NCI-H1105 treated with DMSO at 0.1 percent for 48 hours (cell line): ENCODE data around the gene CARF.
A peak's percentile ranks its signal among the peaks of the same experiment; 100 is the strongest.
"Not testable (repeated sequence)": the region's sequence is repeated elsewhere in the genome, so short reads cannot be mapped to it uniquely, and the experiment has no call there.

Experiments
- DNase-seq: peaks from one replicate; lab custom pipeline; 2025; lab: John Stamatoyannopoulos, UW

The CARF gene

GRCh38 chr2:202911512-202912341 is at the start of gene CARF, which contains the start of gene WDR12:
Gene CARF (plus strand): TSS chr2:202912275. CDS start chr2:202941903, 29,628 bp downstream.
Gene WDR12 (minus strand): TSS chr2:202911673. CDS start chr2:202911476, 197 bp downstream.
- DNase-seq: peak; percentile 89

GRCh38 chr2:202870431-202871299 is 41.4 kb upstream of the CARF start:
- DNase-seq: peak; percentile 92

- DNase-seq: peak; percentile 72
These were observed 40.6 kb upstream of the CARF start, which contains the start of gene ICA1L for GRCh38 chr2:202871300-202872141. Gene ICA1L (minus strand): TSS chr2:202871766. CDS start chr2:202829009, 42,757 bp downstream.

GRCh38 chr2:202877699-202878098 is 34.4 kb upstream of the CARF start:
- DNase-seq: no peak

- DNase-seq: no peak
These were observed 30.5 kb upstream of the CARF start for GRCh38 chr2:202881570-202881969.

- no peak for DNase-seq
These were observed 27.9 kb upstream of the CARF start for GRCh38 chr2:202883987-202884675.

- no peak for DNase-seq
These were observed 26.9 kb upstream of the CARF start for GRCh38 chr2:202885190-202885589.

- DNase-seq: not testable (repeated sequence)
These were observed 6.6 kb upstream of the CARF start for GRCh38 chr2:202905507-202905906.

GRCh38 chr2:202908186-202908585 is 3.9 kb upstream of the CARF start:
- DNase-seq: no peak

GRCh38 chr2:202909394-202910192 is 2.5 kb upstream of the CARF start:
- DNase-seq: no peak

GRCh38 chr2:202910250-202910649 is 1.8 kb upstream of the CARF start:
- not testable (repeated sequence) for DNase-seq

- DNase-seq: no peak
These were observed 1.4 kb upstream of the CARF start for GRCh38 chr2:202910698-202911097.

- DNase-seq: no peak
These were observed 918 bp upstream of the CARF start for GRCh38 chr2:202911203-202911511.

- not testable (repeated sequence) for DNase-seq
These were observed 497 bp downstream of the CARF start for GRCh38 chr2:202912342-202913201.

GRCh38 chr2:202918860-202919259 is 6.8 kb downstream of the CARF start:
- DNase-seq: no peak

- no peak for DNase-seq
These were observed 20.5 kb downstream of the CARF start for GRCh38 chr2:202932425-202933138.

- no peak for DNase-seq
These were observed 21.1 kb downstream of the CARF start for GRCh38 chr2:202933139-202933510.

GRCh38 chr2:202933958-202934357 is 21.9 kb downstream of the CARF start:
- DNase-seq: no peak

- DNase-seq: no peak
These were observed 22.4 kb downstream of the CARF start for GRCh38 chr2:202934456-202934855.
